Measurements from ENCODE around the gene WDR7.

WDR7 gene

GRCh38 chr18:57057890-57058289, 406.7 kb downstream of the WDR7 start:
- TF ChIP-seq CTCF (IDR thresholded peaks at IDR 0.05; ENCODE audit: low read depth, low read length) = no peak
- no peak overlapping the region for H3K4me3 ChIP-seq (ENCODE audit: low read depth, low read length)

GRCh38 chr18:57058734-57059133, 407.6 kb downstream of the WDR7 start:
- no peak for TF ChIP-seq CTCF (IDR thresholded peaks at IDR 0.05; ENCODE audit: low read depth, low read length)
- H3K4me3 ChIP-seq (ENCODE audit: low read depth, low read length) = no peak overlapping the region

DNA sequence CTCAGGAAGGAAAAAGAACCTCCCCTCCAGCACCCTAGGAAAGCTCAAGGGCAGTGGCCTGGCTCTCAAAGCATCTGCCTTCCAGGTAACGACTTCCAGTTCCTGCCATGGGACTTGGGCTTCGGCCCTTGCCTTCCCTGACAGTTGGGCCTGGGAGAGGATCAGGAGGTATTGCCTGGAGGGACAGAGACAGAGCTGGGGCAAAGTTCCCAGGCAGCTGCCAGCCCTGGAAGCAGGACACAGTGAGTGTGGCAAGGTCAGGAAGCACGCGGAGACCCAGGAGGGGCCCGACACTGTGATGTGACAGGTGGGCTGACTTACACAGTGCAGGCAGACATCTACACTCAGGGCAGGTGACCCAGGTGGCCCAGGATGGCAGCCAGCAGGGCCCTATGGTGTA, 408.2 kb downstream of the WDR7 start:
- no peak for TF ChIP-seq CTCF (IDR thresholded peaks at IDR 0.05; ENCODE audit: low read depth, low read length)
- no peak overlapping the region for H3K4me3 ChIP-seq (ENCODE audit: low read depth, low read length)

DNA sequence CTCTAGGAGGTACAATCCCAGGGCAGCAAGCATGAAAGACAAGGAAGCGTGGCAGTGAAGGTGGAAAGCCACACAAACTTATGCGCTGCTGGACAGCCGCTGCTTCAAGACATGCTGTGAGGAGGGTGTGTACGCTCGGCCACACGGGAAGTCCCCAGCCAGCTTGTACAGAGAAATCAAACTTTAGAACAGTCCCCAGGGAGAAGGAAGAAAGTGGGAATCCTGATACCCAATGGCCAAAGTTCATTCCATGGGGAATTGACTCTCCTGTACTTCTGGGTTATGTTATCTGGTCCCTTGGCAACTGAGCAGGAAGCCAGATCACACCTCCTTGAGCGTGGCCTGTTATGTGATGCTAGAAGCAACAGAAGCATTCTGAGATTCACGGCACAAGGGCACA, 409.7 kb downstream of the WDR7 start:
- no peak for TF ChIP-seq CTCF (IDR thresholded peaks at IDR 0.05; ENCODE audit: low read depth, low read length)
- H3K4me3 ChIP-seq (ENCODE audit: low read depth, low read length) = no peak overlapping the region

GRCh38 chr18:57062178-57062577, 411.0 kb downstream of the WDR7 start:
- TF ChIP-seq CTCF (IDR thresholded peaks at IDR 0.05; ENCODE audit: low read depth, low read length) = no peak
- H3K4me3 ChIP-seq (ENCODE audit: low read depth, low read length) = no peak overlapping the region

- TF ChIP-seq CTCF (IDR thresholded peaks at IDR 0.05; ENCODE audit: low read depth, low read length) = no peak
- H3K4me3 ChIP-seq (ENCODE audit: low read depth, low read length) = no peak overlapping the region
Measured at GRCh38 chr18:57062844-57063243, 411.7 kb downstream of the WDR7 start.

DNA sequence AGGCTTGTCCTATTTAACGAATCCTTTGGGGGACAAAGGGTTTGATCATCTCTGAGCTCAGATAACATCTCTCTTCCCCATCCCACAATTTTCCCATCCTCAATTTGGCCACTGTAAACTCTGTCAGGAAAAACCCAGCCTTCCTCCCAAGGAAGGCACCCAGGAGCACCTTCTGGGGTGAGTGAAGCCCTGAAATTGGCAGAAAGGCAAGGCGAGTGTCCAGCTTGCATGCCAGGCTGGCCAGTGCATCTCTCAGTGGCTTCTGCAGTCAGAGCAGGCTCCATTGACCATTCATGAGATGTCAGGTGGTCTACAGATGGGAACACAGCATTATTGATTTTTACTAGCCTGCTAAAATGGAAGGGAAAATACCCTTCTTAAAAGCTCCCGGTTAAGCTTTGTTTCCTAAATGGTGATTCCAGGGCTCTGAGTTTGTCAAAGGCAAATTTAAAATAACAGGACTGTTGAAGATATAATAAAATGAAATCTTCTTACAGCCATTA, 412.5 kb downstream of the WDR7 start:
- H3K4me3 ChIP-seq (ENCODE audit: low read depth, low read length) = no peak overlapping the region
- no peak for TF ChIP-seq CTCF (IDR thresholded peaks at IDR 0.05; ENCODE audit: low read depth, low read length)
